ENCODE measurements around the gene C20orf173.
"Not testable (repeated sequence)": the region's sequence is repeated elsewhere in the genome, so short reads cannot be mapped to it uniquely, and the experiment has no call there.

The C20orf173 gene, protein sequence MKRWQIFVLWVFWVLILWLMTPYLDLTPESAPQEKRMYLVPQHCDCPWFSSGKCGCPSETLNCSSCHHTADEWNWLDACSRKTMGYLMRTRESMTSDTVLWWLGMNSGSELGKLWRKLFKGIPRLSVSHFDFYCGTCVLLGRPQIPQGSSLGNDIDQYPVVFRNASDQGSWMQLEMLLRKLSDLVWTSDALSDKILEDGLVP

GRCh38 chr20:35529552-35529951 is at the start of gene C20orf173:
Gene C20orf173 (minus strand): TSS chr20:35529652. CDS start chr20:35529373, 279 bp downstream.
- DNase-seq: no peak

- no peak for DNase-seq
These were observed 49.7 kb upstream of the C20orf173 start for GRCh38 chr20:35579196-35579595.

DNA sequence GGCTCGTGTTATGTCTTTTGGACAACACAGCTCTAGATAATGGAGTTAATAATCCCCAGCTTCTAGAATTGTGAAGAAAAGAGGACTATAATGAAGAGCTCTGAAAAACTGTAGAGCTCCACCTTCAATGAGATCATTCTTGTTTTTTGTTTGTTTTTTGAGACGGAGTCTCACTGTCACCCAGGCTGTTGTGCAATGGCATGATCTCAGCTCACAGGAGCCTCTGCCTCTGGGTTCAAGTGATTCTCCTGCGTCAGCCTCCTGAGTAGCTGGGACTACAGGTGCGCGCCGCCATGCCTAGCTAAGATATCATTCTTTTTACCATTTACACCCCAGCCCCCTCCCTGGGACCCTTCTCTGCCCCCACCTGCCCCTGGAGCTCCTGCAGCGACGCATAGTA is 49.0 kb upstream of the C20orf173 start:
- DNase-seq: no peak

- DNase-seq: no peak
These were observed 47.4 kb upstream of the C20orf173 start for GRCh38 chr20:35576816-35577215.

- no peak for DNase-seq
These were observed 46.5 kb upstream of the C20orf173 start for GRCh38 chr20:35575958-35576357.

DNA sequence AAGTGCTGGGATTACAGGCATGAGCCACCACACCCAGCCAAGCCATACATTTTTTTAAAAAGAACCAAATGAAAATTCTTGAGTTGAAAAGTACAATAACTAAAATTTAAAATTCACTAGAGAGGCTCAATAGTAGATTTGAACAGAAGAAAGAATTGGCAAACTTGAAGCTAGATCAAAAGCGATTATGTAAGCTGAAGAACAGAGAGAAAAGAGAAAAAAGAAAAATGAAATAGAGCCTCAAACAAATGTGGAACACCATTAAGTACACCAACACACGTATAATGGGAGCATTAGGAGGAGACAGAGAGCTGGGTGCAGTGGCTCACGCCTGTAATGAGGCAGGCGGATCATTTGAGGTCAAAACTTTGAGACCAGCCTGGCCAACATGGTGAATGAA is 43.4 kb upstream of the C20orf173 start:
- DNase-seq: no peak

- DNase-seq: no peak
These were observed 42.1 kb upstream of the C20orf173 start for GRCh38 chr20:35571555-35571954.

DNA sequence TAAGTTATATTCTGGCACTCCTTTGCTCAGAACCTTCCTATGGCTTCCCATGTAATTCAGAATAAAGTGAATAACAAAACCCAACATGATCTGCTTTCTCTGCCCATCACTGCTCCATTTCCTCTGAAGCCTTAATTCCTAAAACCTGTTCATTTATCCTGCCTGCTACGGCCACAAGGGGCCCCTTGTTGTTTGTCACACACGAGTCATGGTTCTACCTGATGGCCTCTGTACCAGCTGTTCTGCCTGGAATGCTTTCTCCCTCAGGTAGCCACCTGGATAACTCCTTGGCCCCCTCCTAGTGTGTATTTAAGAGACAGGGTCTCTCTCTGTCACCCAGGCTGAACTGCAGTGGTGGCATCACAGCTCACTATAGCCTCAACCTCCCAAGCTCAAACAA is 39.2 kb upstream of the C20orf173 start:
- DNase-seq: no peak

DNA sequence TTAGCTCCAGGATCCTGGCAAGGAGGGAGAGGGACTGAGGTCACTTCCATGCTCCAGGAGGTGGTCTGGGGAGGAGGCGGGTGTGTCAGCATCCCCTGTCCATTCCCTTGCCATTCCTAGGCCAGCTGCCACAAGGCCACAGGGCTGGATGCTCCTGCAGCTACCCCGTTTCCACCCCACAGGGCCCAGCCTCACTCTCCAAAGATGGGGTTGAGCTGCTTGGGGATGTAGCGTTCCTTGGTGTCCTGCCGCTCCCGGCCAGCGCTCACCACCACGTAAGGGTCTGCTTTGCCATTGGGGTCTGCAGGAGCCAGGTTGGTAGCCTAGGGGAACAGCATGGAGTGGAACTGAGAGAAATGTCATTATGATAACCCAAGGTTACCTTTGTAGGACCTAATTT is 35.5 kb upstream of the C20orf173 start:
- DNase-seq: no peak

GRCh38 chr20:35563834-35564233 is 34.4 kb upstream of the C20orf173 start:
- DNase-seq: no peak

DNA sequence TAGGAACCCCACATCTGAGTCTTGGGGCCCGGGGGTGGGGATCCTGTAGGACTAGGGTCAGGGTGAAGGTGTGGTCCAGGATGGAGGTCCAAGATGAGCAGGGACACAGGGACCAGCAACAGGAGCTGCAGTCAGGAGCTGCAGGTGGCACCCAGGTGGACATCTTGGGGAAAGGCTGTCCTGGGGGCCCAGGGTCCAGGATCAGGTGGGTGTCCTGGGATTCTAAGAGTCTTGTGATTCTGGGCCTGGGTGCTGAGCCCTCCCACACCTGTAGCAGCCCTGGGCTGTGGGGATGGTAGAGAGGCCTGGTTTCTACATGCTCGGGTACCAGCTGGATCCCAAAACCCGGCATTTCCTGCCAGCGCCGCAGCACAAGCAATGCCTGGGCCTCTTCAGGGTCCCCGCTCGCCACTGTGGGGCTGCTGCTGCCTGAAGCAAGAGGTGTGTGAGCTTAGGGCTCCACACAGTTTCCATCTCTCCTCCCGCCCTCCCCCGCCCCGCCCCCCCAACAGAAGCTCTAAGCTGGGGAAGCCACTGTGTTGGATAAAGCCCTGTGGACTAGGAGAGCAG is 33.2 kb upstream of the C20orf173 start:
- no peak for DNase-seq

GRCh38 chr20:35561671-35562070 is 32.2 kb upstream of the C20orf173 start:
- DNase-seq: no peak

DNA sequence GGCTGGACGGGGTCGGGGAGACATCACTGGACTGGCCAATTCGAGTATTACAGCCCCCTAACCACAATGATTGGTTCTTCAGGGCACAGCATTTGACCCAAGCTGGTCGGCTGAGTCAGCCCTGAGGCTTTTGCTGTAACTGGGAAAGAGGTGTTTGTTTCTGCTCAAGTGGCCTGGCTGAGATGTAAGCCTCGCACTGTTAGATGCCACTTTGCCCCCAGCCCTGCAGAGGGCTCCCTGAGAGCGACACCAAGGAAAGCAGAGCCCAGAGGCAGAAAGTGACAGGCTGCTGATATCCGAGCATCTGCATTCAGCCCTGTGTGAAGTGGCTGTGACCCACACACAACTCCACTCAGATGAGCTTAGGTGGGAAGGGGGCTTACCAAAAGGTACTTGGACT is 31.8 kb upstream of the C20orf173 start:
- peak; percentile 29 to 31 for DNase-seq

DNA sequence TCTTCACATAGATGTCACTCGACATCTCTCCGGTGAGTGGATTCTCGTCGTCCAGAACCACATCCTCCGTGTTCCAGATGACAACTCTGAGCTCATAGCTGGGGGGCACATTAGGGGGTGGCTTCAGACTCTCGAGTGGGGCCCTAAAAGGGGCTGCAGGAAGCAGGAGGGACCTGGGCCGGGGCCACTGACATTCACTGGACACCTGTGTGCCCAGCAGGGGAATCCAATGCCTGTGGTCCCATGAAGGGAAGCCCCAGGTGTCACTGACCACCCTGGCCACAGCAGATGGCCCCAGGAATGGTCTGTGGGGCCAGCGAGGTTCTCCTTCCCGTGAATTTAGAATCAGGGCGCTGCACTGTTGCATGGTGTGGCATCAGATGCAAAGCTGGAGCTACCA is 31.1 kb upstream of the C20orf173 start:
- no peak for DNase-seq

DNA sequence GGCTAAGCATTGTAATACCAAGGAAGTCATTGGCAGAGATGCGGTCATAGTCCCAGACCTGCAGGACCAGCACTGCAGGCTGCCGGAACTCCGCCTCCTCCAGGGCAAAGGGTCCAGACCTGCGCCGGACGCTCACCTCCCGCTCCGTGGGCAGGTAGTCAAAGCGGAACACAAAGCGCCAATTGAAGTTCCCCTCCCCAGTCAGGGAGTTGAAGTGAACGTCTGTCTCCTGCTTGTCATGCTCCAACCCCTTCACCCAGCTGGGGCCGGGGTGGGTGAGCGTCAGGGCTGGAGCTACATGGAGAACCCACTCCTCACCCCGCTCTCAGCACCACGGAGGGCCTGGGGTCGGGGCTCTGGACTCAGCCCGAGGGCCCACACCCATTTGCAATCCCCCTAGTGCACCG is 30.7 kb upstream of the C20orf173 start:
- DNase-seq: no peak

DNA sequence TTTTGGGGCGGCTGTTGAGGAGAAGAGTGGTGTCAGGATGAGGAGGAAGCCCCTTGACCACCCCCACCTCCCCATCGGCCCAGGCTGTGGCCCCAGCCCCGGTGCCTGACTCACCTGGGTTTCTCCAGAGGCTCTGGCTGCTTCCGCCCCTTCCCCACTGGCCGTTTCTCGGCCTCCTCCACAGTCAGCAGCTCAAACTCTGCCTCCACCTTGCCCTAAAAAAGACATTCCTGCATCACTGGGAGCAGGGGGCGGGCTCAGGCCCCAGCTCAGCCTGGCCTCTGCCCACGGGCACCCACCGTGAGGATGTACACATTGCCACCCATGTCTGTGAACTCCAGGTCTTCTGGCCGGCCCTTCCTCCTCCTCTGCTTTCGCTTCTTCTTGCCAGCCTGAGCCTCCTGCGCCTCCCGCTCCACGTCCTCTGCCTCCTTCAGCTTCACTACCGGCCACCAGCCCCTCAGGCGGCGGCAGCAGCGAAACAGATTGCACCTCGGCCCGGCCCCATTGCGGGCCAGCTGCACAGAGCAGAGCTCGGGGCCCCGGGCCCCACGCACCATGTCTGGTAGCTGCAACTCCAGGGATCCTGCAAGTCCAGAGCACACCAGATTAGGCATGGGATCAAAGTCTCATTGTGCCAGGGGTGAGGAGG is 29.7 kb upstream of the C20orf173 start:
- DNase-seq: no peak

DNA sequence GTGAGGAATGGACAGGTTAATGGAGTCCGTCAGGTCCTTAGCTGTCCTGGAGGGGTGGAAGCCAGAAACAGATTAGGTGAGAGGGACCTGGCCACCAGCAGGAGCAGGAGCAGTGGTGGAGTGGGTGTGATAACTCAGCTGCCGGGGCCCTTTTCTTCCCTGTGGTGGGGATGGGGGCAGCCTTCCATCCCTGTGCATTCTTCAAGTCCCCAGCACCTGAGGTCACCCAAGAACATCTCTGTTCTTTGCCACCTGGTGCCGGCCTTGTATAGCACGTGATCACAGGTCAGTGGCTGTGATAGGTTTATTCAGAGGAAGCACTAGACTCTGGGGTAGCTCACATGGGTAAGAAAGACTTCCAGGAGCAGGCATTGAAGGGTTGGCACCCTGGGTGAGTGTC is 29.0 kb upstream of the C20orf173 start:
- no peak for DNase-seq

- no peak for DNase-seq
These were observed 27.4 kb upstream of the C20orf173 start for GRCh38 chr20:35556871-35557270.

GRCh38 chr20:35555951-35556645 is 26.6 kb upstream of the C20orf173 start:
- no peak for DNase-seq

DNA sequence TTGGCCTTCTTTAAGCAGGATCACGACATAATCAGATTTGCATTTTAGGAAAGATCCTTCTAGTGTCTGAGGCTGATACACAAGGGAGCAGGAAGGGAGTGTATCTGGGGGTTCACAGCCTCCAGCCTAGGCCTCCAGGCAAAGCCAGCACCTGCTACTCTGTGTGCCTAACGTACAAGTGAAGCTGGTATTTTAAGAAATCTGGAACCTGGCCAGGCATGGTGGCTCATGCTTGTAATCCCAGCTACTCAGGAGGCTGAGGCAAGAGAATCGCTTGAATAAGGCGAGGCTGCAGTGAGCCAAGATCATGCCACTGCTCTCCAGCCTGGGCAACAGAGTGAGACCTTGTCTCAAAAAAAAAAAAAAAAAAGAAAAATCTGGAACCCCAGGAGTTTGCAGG is 26.0 kb upstream of the C20orf173 start:
- DNase-seq: not testable (repeated sequence)

- no peak for DNase-seq
These were observed 23.5 kb upstream of the C20orf173 start for GRCh38 chr20:35552914-35553313.

DNA sequence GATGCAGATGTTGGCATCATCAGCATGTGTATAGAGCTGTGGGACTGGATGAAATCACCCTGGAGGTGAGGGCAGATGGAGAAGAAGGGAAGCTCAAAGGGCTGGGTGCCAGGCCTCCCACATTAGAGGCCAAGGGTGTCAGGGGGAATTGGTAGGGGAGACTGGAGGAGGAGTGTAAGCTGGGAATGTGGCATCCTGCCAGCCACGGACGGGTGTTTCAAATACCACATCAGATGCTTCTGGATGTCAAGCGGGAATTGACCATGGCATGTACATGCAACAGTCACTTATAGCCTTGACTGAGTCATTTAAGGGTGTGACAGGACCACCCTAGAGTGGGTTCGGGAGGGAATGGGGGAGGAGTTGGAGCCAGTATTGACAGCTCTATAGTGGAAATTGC is 22.1 kb upstream of the C20orf173 start:
- DNase-seq: no peak

- DNase-seq: no peak
These were observed 17.9 kb upstream of the C20orf173 start for GRCh38 chr20:35547329-35547728.

GRCh38 chr20:35546127-35546526 is 16.7 kb upstream of the C20orf173 start:
- DNase-seq: no peak

All from activated T-cell treated with anti-CD3 and anti-CD28 coated beads, Interleukin-2, amount 50 U/mL, for 48 hours (primary cell).